Neural progenitor cell (in vitro differentiated cells): Measurements from ENCODE around the gene KLHL29. TPM values are rescaled to one million over a fixed set of nuclear protein-coding genes. Genes with fewer than 3 reads are reported as not detected.

Source experiments
- DNase-seq: peaks from one replicate; pipeline ENCODE4 v3.0.0-alpha.2; 2016; ENCODE audit warnings: low spot score
- H2AFZ ChIP-seq: fragments of 200-600 bp; sonication (generic); replicated peaks from 2 replicates; pipeline ENCODE4 v1.6.1; 2016; ENCODE audit warnings: antibody characterized with exemption
- H3F3A ChIP-seq: fragments of 200-600 bp; sonication (generic); 2 replicates; pipeline ENCODE4 v1.6.1; 2016; ENCODE audit warnings: antibody characterized with exemption, low read depth
- H3K27ac ChIP-seq: fragments of 200-600 bp; sonication (generic); 2 replicates; pipeline ENCODE4 v1.5.1; 2016; ENCODE audit warnings: mild to moderate bottlenecking
- H3K27me3 ChIP-seq: fragments of 200-600 bp; sonication (generic); 2 replicates; pipeline ENCODE4 v1.6.1; 2016; ENCODE audit warnings: mild to moderate bottlenecking, moderate library complexity
- H3K36me3 ChIP-seq: fragments of 200-600 bp; sonication (generic); 2 replicates; pipeline ENCODE4 v1.5.1; 2016
- H3K4me1 ChIP-seq: fragments of 200-600 bp; sonication (generic); 2 replicates; pipeline ENCODE4 v1.6.1; 2016; ENCODE audit warnings: mixed run types
- H3K4me2 ChIP-seq: fragments of 200-600 bp; sonication (generic); 2 replicates; pipeline ENCODE4 v1.6.1; 2016
- H3K4me3 ChIP-seq: fragments of 200-600 bp; sonication (generic); 2 replicates; pipeline ENCODE4 v1.5.1; 2016
- H3K79me2 ChIP-seq: fragments of 200-600 bp; sonication (generic); 2 replicates; pipeline ENCODE4 v1.6.1; 2016; ENCODE audit warnings: low read depth
- H3K9ac ChIP-seq: fragments of 200-600 bp; sonication (generic); 2 replicates; pipeline ENCODE4 v1.6.1; 2016
- H3K9me3 ChIP-seq: fragments of 200-600 bp; sonication (generic); 2 replicates; pipeline ENCODE4 v1.5.1; 2016; ENCODE audit warnings: low read depth
- H4K20me1 ChIP-seq: fragments of 200-600 bp; sonication (generic); 2 replicates; pipeline ENCODE4 v1.6.1; 2016; ENCODE audit warnings: low read depth
- H3K27ac Mint-ChIP-seq: 3 replicates; pipeline ENCODE4 v1.8.0; 2021; ENCODE audit warnings: mixed read lengths
- H3K27me3 Mint-ChIP-seq: 2 replicates; pipeline ENCODE4 v1.8.0; 2022; ENCODE audit warnings: low read depth, mild to moderate bottlenecking, inconsistent platforms, moderate library complexity, mixed read lengths; ENCODE audit not compliant: insufficient read depth
- H3K36me3 Mint-ChIP-seq: 3 replicates; pipeline ENCODE4 v1.8.0; 2021; ENCODE audit warnings: mixed read lengths
- H3K4me1 Mint-ChIP-seq: 3 replicates; pipeline ENCODE4 v1.8.0; 2021; ENCODE audit warnings: mixed read lengths
- H3K4me3 Mint-ChIP-seq: 3 replicates; pipeline ENCODE4 v1.8.0; 2021; ENCODE audit warnings: mild to moderate bottlenecking, moderate library complexity, mixed read lengths
- H3K9me3 Mint-ChIP-seq: 3 replicates; pipeline ENCODE4 v1.8.0; 2020; ENCODE audit warnings: mixed read lengths
- EZH2 ChIP-seq: fragments of 200-600 bp; sonication (generic); IDR thresholded peaks from 2 replicates; pipeline ENCODE4 v1.6.1; 2017; ENCODE audit warnings: antibody characterized with exemption, mild to moderate bottlenecking, moderate library complexity
- EZH2phosphoT487 ChIP-seq: fragments of 200-600 bp; sonication (generic); IDR thresholded peaks from 2 replicates; pipeline ENCODE4 v1.6.1; 2017; ENCODE audit warnings: antibody characterized with exemption
- total RNA-seq: library from RNA; depleted of rRNA; stranded (reverse); fragments of >200 nt; gene quantifications from 2 replicates; pipeline ENCODE4 v1.2.3, GENCODE V29; 2015; ENCODE audit warnings: low replicate concordance
- TF ChIP-seq, protein P1 (sequence below): fragments of 200-600 bp; sonication (generic); IDR thresholded peaks from 2 replicates; pipeline ENCODE4 v1.5.1; 2017; ENCODE audit warnings: antibody characterized with exemption, mild to moderate bottlenecking

KLHL29 gene
- total RNA-seq, 1 donor from 2014 or later = 1.6 TPM

GRCh38 chr2:23627236-23628009 lies 242.4 kb downstream of the KLHL29 start:
- no peaks in the 10 kb centered on the region for H4K20me1 ChIP-seq
- H3K9ac ChIP-seq = no peak overlapping the region
- H3K9me3 ChIP-seq = no peaks in the 10 kb centered on the region
- no peak overlapping the region for H3K27ac ChIP-seq
- no peak overlapping the region for H2AFZ ChIP-seq
- peaks cover 6% of the 10 kb centered on the region for H3K27me3 Mint-ChIP-seq
- H3F3A ChIP-seq = no peaks in the 10 kb centered on the region
- TF ChIP-seq EZH2 = no peak
- TF ChIP-seq EZH2phosphoT487 = no peak
- TF ChIP-seq, protein P1, sequence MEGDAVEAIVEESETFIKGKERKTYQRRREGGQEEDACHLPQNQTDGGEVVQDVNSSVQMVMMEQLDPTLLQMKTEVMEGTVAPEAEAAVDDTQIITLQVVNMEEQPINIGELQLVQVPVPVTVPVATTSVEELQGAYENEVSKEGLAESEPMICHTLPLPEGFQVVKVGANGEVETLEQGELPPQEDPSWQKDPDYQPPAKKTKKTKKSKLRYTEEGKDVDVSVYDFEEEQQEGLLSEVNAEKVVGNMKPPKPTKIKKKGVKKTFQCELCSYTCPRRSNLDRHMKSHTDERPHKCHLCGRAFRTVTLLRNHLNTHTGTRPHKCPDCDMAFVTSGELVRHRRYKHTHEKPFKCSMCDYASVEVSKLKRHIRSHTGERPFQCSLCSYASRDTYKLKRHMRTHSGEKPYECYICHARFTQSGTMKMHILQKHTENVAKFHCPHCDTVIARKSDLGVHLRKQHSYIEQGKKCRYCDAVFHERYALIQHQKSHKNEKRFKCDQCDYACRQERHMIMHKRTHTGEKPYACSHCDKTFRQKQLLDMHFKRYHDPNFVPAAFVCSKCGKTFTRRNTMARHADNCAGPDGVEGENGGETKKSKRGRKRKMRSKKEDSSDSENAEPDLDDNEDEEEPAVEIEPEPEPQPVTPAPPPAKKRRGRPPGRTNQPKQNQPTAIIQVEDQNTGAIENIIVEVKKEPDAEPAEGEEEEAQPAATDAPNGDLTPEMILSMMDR = no peak
- no peaks in the 10 kb centered on the region for H3K27me3 ChIP-seq
- H3K4me3 ChIP-seq = no peak overlapping the region
- H3K4me3 Mint-ChIP-seq = no peak overlapping the region
- H3K9me3 Mint-ChIP-seq = peaks cover 13% of the 10 kb centered on the region
- H3K4me1 ChIP-seq = peaks cover 17% of the 10 kb centered on the region
- H3K4me1 Mint-ChIP-seq = peaks cover 36% of the 10 kb centered on the region
- no peaks in the 10 kb centered on the region for H3K79me2 ChIP-seq
- H3K4me2 ChIP-seq = no peak overlapping the region
- DNase-seq = peak; percentile 34
- peak overlapping the region; percentile 98 for H3K27ac Mint-ChIP-seq
- peaks cover 3% of the 10 kb centered on the region for H3K36me3 Mint-ChIP-seq
- no peaks in the 10 kb centered on the region for H3K36me3 ChIP-seq

DNA sequence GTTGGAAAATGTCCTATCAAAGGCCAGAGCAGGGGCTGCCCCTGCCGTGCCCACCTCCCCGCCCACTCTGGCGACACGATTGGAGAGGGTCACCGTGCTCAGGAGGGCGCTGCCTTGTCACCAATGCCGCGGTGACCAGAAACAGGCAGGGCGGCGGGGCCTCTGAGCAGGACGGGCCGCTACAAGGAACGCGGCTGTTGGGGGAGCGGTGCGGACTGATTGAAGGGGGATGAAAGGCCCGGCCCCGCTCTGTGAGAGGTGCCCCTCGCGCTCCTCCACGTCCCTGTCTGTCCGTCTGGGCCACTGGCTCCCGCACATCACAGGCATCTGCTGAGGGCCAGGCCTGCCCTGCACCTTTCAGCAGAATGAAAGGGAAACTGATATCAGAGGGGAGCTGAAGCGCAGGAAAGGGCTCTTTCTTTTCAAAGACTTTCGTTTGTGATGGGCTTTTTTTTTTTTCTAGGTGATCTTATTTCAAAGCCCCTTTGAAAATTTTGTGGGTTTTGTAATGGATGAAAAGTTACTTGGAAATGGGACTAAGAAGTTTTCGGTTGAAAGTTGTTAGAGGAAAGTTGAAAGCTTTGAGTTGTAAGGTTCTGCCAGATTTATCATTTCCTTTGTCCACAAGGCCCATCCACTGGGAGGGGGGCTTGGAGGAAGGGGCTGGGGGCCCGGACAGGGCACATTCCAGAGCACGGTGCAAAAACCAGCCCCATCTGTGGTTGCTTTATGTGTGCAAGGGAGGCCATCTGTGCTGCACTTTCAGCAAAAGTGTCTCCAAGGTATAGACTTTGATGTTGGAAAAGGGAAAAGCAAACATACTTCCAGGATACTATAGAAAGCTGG lies 244.2 kb downstream of the KLHL29 start:
- Mint-ChIP-seq H3K4me1 (peaks cover 34% of the 10 kb centered on the region), H3K27me3 (peaks cover 6% of the 10 kb centered on the region), H3K4me3 (no peak overlapping the region), H3K36me3 (peaks cover 3% of the 10 kb centered on the region), H3K9me3 (peaks cover 7% of the 10 kb centered on the region), H3K27ac (peak overlapping the region; percentile 90)
- no peak overlapping the region for H2AFZ ChIP-seq
- peaks cover 17% of the 10 kb centered on the region for H3K4me1 ChIP-seq
- H3K27ac ChIP-seq = no peak overlapping the region
- no peaks in the 10 kb centered on the region for H3K36me3 ChIP-seq
- H3K79me2 ChIP-seq = no peaks in the 10 kb centered on the region
- H3F3A ChIP-seq = no peaks in the 10 kb centered on the region
- TF ChIP-seq, protein P1 = no peak
- no peak for TF ChIP-seq EZH2phosphoT487
- TF ChIP-seq EZH2 = no peak
- H4K20me1 ChIP-seq = no peaks in the 10 kb centered on the region
- no peak overlapping the region for H3K4me2 ChIP-seq
- no peak overlapping the region for H3K9ac ChIP-seq
- H3K9me3 ChIP-seq = no peaks in the 10 kb centered on the region
- DNase-seq = peak; percentile 16
- no peaks in the 10 kb centered on the region for H3K27me3 ChIP-seq
- no peak overlapping the region for H3K4me3 ChIP-seq

GRCh38 chr2:23629772-23630480 lies 244.9 kb downstream of the KLHL29 start:
- Histone ChIP-seq H3K4me1 (peaks cover 17% of the 10 kb centered on the region), H2AFZ (no peak overlapping the region), H3K79me2 (no peaks in the 10 kb centered on the region), H3K27me3 (no peaks in the 10 kb centered on the region), H4K20me1 (no peaks in the 10 kb centered on the region), H3K27ac (no peak overlapping the region), H3K9me3 (no peaks in the 10 kb centered on the region), H3F3A (no peaks in the 10 kb centered on the region), H3K36me3 (no peaks in the 10 kb centered on the region), H3K4me3 (no peak overlapping the region), H3K4me2 (no peak overlapping the region), H3K9ac (no peak overlapping the region)
- peaks cover 34% of the 10 kb centered on the region for H3K4me1 Mint-ChIP-seq
- no peaks in the 10 kb centered on the region for H3K9me3 Mint-ChIP-seq
- H3K36me3 Mint-ChIP-seq = no peaks in the 10 kb centered on the region
- H3K27ac Mint-ChIP-seq = peak overlapping the region; percentile 90
- peaks cover 6% of the 10 kb centered on the region for H3K27me3 Mint-ChIP-seq
- no peak for TF ChIP-seq EZH2phosphoT487
- TF ChIP-seq, protein P1 = no peak
- TF ChIP-seq EZH2 = no peak
- DNase-seq = no peak
- H3K4me3 Mint-ChIP-seq = no peak overlapping the region
